HCT116 (cell line): ENCODE results near the gene CRHR2. TPM values are rescaled to one million over a fixed set of nuclear protein-coding genes. Genes with fewer than 3 reads are reported as not detected.

Source experiments
- ATAC-seq: fragments of 200-7000 bp; cut with Tn5 transposase; 2 replicates; pipeline ENCODE4 v1.9.1; 2020; ENCODE audit warnings: mild to moderate bottlenecking, moderate library complexity
- BruUV-seq: library from RNA; stranded (reverse); fragments of 400-500 nt; replicated peaks from 2 replicates; lab custom pipeline; 2021; lab: Mats Ljungman, UMichigan
- CTCF ChIA-PET: fragments of 300-600 bp; sonication (Branson Sonifier 250); formaldehyde crosslinking; loops from one replicate; lab custom pipeline; 2021; ENCODE audit warnings: antibody characterized with exemption; lab: Charles Lee
- POLR2A ChIA-PET: fragments of 300-600, 350-600 bp; sonication (Branson Sonifier 250); formaldehyde crosslinking; loops from one replicate; lab custom pipeline; 2021; ENCODE audit warnings: antibody characterized with exemption; lab: Charles Lee
- RAD21 ChIA-PET, 2 experiments: fragments of 300-600 bp; sonication (Branson Sonifier 250); formaldehyde crosslinking; loops; one replicate each; lab custom pipeline; 2023; ENCODE audit warnings: low total read pairs in 2 of 2; ENCODE audit not compliant: uncharacterized antibody in 2 of 2, unreplicated experiment in 2 of 2, low non-redundant PET in 1 of 2; lab: Charles Lee
- DNase-seq: peaks from one replicate; pipeline ENCODE4 v3.0.0-alpha.2; 2010; ENCODE audit warnings: low read depth, low spot score
- H2AFZ ChIP-seq: fragments of 200-600 bp; shearing (Covaris generic), sonication (generic); 2 replicates; pipeline ENCODE4 v1.6.1; 2017; ENCODE audit warnings: low read depth, mixed run types, mixed read lengths, antibody characterized with exemption, low read length; ENCODE audit not compliant: poor library complexity, severe bottlenecking
- H3K27ac ChIP-seq: 2 replicates; pipeline ENCODE4 v1.5.1; 2012; ENCODE audit warnings: low read depth, low read length
- H3K27me3 ChIP-seq: fragments of 200-600 bp; sonication (generic); 2 replicates; pipeline ENCODE4 v1.6.1; 2016; ENCODE audit warnings: mixed run types, low read length, mixed read lengths; ENCODE audit not compliant: insufficient read depth
- H3K36me3 ChIP-seq, 2 experiments: fragments of 200-500 bp in 1 of 2; fragments of 200-600 bp in 1 of 2; sonication (Bioruptor generic) in 1 of 2; sonication (generic) in 1 of 2; 2 replicates each; pipeline versions ENCODE4 v1.5.1 to v1.6.1; 2014 to 2016; ENCODE audit warnings: low read length in 2 of 2, inconsistent platforms in 1 of 2, mixed read lengths in 1 of 2, mixed run types in 1 of 2; ENCODE audit not compliant: insufficient read depth in 2 of 2, control insufficient read depth in 1 of 2
- H3K4me1 ChIP-seq, 2 experiments: fragments of 200-600 bp in 1 of 2; sonication (generic) in 1 of 2; 2 replicates each; pipeline versions ENCODE4 v1.5.1 to v1.6.1; 2012 to 2017; ENCODE audit warnings: low read length in 2 of 2, inconsistent platforms in 1 of 2, mild to moderate bottlenecking in 1 of 2, mixed read lengths in 1 of 2, mixed run types in 1 of 2, moderate library complexity in 1 of 2; ENCODE audit not compliant: insufficient read depth in 2 of 2, control insufficient read depth in 1 of 2
- H3K4me2 ChIP-seq: fragments of 200-600 bp; sonication (generic); 2 replicates; pipeline ENCODE4 v1.6.1; 2017; ENCODE audit warnings: mixed run types, low read length, mixed read lengths
- H3K4me3 ChIP-seq, 2 experiments: fragments of 200-600 bp in 1 of 2; sonication (generic) in 1 of 2; replicated peaks in 1 of 2; 2 replicates each; pipeline ENCODE4 v1.5.1; 2011 to 2016; ENCODE audit warnings: low read length in 2 of 2, control low read depth in 1 of 2, low read depth in 1 of 2, mild to moderate bottlenecking in 1 of 2, mixed read lengths in 1 of 2, mixed run types in 1 of 2
- H3K79me2 ChIP-seq: fragments of 200-600 bp; sonication (generic); 2 replicates; pipeline ENCODE4 v1.6.1; 2017; ENCODE audit warnings: mild to moderate bottlenecking, mixed run types, low read length, moderate library complexity, mixed read lengths; ENCODE audit not compliant: insufficient read depth
- H3K9ac ChIP-seq: fragments of 200-600 bp; sonication (generic); 2 replicates; pipeline ENCODE4 v1.6.1; 2016; ENCODE audit warnings: low read length, mixed read lengths
- H3K9me2 ChIP-seq: fragments of 200-600 bp; sonication (generic), shearing (Covaris generic); 2 replicates; pipeline ENCODE4 v1.6.1; 2017; ENCODE audit warnings: mixed run types, mild to moderate bottlenecking, moderate library complexity; ENCODE audit not compliant: insufficient read depth
- H3K9me3 ChIP-seq, 2 experiments: fragments of 200-500 bp in 1 of 2; fragments of 200-600 bp in 1 of 2; sonication (Bioruptor generic) in 1 of 2; sonication (generic) in 1 of 2; 2 replicates each; pipeline ENCODE4 v1.6.1; 2014 to 2017; ENCODE audit warnings: low read length in 2 of 2, mixed read lengths in 2 of 2, inconsistent platforms in 1 of 2, low read depth in 1 of 2, mild to moderate bottlenecking in 1 of 2, mixed run types in 1 of 2, moderate library complexity in 1 of 2; ENCODE audit not compliant: control insufficient read depth in 1 of 2, insufficient read depth in 1 of 2
- H4K20me1 ChIP-seq: fragments of 200-600 bp; sonication (generic), shearing (Covaris generic); 2 replicates; pipeline ENCODE4 v1.6.1; 2017; ENCODE audit warnings: mixed run types, mild to moderate bottlenecking, moderate library complexity; ENCODE audit not compliant: insufficient read depth
- CTCF ChIP-seq, 3 experiments: fragments of 200-600 bp in 1 of 3; sonication (generic) in 1 of 3; IDR thresholded peaks in 2 of 3; conservative IDR thresholded peaks in 1 of 3; 2 replicates each; pipeline ENCODE4 v1.5.1; 2012 to 2017; ENCODE audit warnings: low read depth in 2 of 3, low read length in 2 of 3, antibody characterized with exemption in 1 of 3, borderline replicate concordance in 1 of 3, control low read depth in 1 of 3, mild to moderate bottlenecking in 1 of 3, mixed read lengths in 1 of 3, mixed run types in 1 of 3, moderate library complexity in 1 of 3; ENCODE audit not compliant: insufficient read depth in 1 of 3
- EGR1 ChIP-seq: IDR thresholded peaks from 2 replicates; pipeline ENCODE4 v1.6.1; 2012; ENCODE audit warnings: low read depth
- ELF1 ChIP-seq: IDR thresholded peaks from 2 replicates; pipeline ENCODE4 v1.6.1; 2012; ENCODE audit warnings: low read depth, borderline replicate concordance
- FOSL1 ChIP-seq: IDR thresholded peaks from 2 replicates; pipeline ENCODE4 v1.6.1; 2012; ENCODE audit warnings: low read depth
- POLR2A ChIP-seq: IDR thresholded peaks from 2 replicates; pipeline ENCODE4 v1.7.0; 2011; ENCODE audit warnings: borderline replicate concordance; ENCODE audit not compliant: insufficient read depth, insufficient read length; ENCODE audit errors: extremely low read depth
- intact Hi-C: fragments of 100-400 bp; cut with micrococcal nuclease; formaldehyde crosslinking; loops from 2 replicates; pipeline ENCODE4 v1.10.0; 2022
- total RNA-seq: library from RNA; stranded (reverse); gene quantifications from one replicate; pipeline ENCODE4 v1.2.1, GENCODE V29; 2021; ENCODE audit not compliant: unreplicated experiment

The CRHR2 gene
- total RNA-seq, 1 experiment from 2014 or later, result not detected

- Histone ChIP-seq H3K27me3 (no peaks in the 10 kb centered on the region), H3K4me1 (no peaks in the 10 kb centered on the region), H2AFZ (no peak overlapping the region), H3K9me3 (no peaks in the 10 kb centered on the region)
- POLR2A ChIA-PET, result no interaction called here
- BruUV-seq, result no TSS peak
- intact Hi-C loops, result no loop called here
- no peak for DNase-seq
- TF ChIP-seq FOSL1 (no peak), POLR2A (no peak), EGR1 (no peak), ELF1 (no peak), CTCF (IDR thresholded peaks at IDR 0.05 in 2 of 3, conservative IDR thresholded peaks at IDR 0.05 in 1 of 3; ENCODE audit: borderline replicate concordance in 1 of 3, insufficient read depth in 1 of 3, low read depth in 2 of 3, low read length in 2 of 3) (no peak)
- TF ChIP-seq, all 23 proteins: peak for 0
- Histone ChIP-seq H4K20me1 (no peaks in the 10 kb centered on the region), H3K79me2 (no peaks in the 10 kb centered on the region), H3K9ac (no peak overlapping the region), H3K27ac (no peak overlapping the region), H3K4me3 (no peak overlapping the region), H3K4me2 (no peak overlapping the region), H3K9me2 (no peaks in the 10 kb centered on the region), H3K36me3 (no peaks in the 10 kb centered on the region)
- ATAC-seq, result no peak
- ChIA-PET CTCF (no interaction called here), RAD21 (no interaction called here)
Observed at GRCh38 chr7:30655096-30655970, 26.9 kb downstream of the CRHR2 start.
